HG03432 (cell line): Measurements from ENCODE around the gene PAAF1.

Source experiments
- ATAC-seq: cut with Tn5 transposase; IDR thresholded peaks from one replicate; pipeline ENCODE4 v1.9.1; 2021; ENCODE audit warnings: mild to moderate bottlenecking, moderate library complexity; ENCODE audit not compliant: unreplicated experiment

The PAAF1 gene

DNA sequence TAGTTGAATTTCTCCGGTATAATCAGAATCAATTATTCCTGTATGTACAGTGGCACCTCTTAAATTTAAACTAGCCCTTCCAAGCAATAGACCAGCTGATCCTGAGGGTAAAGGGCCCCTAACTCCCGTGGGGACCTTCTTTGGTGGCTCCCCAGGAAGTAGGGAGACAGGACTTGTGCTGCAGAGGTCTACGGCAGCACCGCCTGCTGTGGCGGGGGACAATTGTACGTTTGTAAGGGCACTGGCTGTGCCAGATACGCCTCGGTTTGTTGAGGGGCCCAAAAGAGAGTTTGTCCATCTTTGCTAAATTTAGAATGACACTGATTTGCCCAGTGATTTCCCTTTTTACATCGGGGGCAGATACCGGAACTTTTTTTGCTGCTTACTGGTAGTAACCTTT lies 68.1 kb downstream of the PAAF1 start:
- ATAC-seq, result no peak

DNA sequence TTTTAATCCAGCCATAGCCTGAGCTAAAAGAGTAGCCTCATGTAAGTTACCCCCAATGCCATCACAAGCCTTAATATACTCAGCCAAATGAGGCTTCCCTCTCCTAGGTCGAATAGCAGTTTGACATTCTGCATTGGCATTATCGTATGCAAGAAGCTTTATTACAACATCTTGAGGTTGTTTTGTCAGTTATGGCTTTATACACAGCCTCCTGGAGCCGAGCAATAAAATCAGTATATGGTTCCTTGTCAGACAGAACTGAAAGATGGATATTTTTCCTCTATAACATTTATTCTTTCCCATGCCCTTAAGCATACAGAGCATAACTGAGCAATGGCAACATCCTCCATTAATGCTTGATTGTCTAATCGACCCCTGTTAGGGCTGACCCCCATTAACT lies 68.6 kb downstream of the PAAF1 start:
- ATAC-seq, result no peak

DNA sequence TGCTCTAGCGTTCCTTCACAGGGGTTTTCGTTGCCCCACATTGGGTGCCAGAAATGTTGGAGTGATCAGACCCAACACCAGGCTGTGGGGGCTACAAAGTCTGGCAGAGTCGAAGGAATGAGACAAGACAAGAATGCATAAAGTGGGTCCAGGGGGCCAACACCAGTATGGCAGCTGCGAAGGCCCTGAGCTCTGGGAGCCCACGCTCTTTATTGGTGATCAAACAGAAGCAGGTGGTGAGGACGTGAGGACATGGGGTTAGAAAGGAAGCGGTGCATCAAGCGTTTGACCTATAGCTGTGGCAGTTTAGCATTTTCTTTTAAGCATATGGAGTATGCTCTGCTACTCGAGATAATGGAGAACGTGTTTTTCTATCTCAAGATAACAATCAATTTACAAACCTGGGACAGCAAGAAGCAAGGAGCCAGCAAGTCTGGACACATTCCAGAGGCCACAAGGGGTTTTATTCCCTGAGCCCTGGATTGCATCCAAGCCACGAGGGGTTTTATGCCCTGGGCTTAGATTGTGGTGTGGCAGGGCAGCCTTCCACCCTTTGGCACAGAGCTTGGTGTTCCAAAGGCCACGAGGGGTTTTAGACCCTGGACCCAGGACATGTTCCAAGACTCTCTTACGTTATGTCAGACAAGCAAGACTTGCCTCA lies 70.1 kb downstream of the PAAF1 start:
- ATAC-seq, result no peak

DNA sequence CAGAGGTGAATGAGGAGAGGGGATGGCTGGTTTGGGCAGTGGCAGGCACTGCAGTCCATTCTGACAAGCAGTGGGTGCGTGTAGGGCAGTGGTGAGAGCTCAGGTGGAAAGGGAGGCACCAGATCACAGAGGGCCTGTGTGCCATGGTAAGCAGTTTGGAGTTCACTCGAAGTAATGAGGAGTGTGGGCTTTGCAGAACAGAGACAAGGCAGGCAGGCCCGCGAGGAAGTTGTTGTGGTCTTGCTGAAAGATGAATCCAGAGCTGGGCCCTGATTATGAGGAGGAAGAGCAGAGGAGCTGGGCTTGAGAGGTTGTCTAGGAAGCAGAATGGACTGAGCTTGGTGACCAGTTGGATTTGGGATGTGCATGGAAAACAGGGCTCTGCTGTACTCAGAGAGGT lies 72.4 kb downstream of the PAAF1 start:
- ATAC-seq, result no peak

DNA sequence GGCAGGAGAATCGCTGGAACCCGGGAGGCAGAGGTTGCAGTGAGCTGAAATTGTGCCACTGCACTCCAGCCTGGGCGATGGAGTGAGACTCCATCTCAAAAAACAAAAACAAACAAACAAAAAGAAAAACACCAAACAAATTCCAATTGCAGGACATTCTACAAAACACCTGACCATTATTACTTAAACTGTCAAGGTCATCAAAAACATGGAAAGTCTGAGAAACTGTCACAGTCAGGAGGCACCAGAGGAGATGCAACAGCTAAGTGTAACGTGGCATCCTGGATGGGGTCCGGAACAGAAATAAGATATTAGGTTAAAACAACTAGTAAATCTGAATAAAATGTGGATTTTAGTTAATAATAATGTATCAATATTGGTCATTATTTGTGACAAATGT lies 73.1 kb downstream of the PAAF1 start:
- ATAC-seq, result no peak

DNA sequence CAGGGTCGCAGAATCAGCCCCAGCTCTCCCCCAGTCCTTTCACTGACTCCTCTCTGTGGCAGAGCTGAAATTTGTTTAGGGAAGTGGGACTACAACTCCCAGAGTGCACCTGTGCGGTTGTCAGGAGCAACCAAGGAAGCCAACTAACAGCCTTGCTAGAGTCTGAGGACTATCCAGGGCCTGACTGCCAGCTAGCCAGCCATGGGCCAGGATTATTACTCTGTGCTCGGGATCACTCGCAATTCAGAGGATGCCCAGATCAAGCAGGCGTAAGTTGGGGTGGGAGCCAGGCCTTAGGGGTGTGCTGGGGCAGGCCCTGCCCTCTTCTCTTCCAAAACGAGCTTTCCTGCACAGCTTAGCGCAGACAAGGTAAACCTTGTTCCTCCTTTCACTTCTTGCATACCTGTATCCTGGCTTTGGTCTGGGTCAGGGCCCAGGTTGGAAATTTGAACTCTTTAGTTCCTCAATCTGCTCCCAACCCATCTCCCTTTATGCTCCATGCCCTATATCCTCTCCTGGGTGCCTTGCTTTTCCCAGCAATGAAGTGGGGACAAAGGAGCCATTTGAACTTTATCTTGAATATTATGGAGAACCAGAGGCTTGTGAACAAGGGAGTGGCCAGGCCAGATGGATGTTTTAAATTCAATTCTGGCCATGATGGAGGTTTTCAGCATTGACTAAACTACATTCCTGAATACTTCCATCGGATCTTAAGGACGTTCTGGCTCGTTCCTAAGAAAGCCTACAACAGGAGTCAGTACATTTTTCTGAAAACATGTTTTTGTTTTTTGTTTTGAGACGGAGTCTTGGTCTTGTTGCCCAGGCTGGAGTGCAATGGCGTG lies 74.3 kb downstream of the PAAF1 start, which contains the start of gene DNAJB13:
Gene DNAJB13 (plus strand): TSS at position 158 of the 842 bp plus-strand sequence. CDS start 44 bp downstream, at position 202.
- peak; percentile 73 for ATAC-seq

DNA sequence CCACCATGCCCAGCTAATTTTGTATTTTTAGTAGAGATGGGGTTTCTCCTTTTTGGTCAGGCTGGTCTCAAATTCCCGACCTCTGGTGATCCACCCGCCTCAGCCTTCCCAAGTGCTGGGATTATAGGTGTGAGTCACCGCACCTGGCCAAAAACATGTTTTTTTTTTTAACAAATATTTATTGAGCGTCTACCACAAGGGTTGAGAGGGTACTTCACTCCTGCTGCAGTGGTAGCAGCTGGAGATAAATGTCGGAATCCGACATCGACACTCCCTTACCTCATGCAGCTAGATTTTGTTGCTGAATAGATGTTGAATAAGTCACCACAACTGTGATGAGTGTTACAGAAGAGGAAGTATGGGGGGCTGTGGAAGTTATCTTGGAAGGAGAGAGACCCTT lies 75.0 kb downstream of the PAAF1 start:
- no peak for ATAC-seq

DNA sequence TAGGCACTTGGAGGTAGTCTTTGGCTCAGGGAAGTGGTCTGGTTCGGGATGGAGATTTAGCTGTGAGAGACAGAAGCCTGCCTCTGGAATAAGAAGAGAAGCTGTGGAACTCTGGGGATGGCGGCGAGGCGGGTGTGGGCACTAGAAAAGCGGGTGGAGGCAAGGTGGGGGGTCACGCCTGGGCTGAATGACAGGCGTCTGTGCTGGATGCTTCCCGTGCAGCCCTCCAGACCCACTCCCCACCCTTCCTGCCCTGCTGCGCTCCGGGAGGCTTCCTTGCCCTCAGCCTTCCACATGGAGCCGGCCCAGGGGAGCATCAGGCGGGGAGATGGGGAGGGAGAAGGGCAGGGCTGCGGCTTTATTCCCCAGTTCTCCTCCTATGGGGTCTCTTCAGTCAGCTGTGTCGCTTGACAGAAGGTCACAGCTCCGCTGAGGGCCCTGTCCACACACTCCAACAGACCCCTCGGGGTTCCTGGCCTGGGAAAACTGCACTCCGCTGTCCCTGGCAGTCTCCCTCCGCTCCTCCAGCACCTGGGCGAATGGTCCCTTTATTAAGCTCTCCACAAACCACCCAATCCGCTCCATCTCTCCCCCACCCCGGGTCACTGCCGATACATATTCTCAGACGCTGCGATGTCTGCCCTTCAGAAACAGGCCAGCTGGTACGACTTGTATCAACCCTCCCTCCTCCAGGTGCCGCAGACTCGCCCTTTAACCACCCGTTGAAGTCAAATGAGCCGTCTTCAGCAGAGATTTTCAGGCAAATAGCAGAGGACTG lies 80.3 kb downstream of the PAAF1 start:
- no peak for ATAC-seq

DNA sequence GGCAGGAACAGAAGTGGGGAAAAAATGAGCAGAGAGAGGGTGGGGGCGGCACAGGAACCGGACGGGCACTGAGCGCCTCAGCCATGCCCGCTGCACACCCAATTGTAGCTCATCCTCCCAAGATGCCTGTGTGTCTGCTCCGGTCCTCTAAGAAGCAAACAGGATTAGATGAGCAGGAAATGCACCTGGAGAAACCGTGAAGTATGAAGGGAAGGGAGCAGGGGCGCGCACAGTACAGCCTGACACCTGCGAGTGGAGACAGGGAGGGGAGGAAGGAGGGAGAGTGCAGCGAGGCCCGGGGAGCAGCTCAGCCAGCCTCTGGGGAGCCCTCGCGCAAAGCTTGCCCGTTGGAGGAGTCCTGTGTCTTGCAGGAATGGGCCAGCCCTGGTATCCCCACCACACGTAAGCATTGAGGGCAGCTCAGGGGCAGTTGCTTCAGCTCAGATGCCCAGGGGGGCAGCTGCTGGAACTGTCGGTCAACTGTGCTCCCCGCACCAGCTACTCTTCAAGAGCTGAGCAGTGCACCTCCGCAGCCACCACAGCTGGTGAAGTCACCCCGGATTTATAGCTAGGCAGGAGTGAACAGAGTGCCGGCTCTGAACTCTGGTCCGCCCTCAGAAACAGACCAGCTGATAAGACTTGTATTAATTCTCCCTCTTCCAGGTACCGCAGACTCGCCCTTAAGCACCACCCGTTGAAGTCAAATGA lies 81.0 kb downstream of the PAAF1 start:
- no peak for ATAC-seq

DNA sequence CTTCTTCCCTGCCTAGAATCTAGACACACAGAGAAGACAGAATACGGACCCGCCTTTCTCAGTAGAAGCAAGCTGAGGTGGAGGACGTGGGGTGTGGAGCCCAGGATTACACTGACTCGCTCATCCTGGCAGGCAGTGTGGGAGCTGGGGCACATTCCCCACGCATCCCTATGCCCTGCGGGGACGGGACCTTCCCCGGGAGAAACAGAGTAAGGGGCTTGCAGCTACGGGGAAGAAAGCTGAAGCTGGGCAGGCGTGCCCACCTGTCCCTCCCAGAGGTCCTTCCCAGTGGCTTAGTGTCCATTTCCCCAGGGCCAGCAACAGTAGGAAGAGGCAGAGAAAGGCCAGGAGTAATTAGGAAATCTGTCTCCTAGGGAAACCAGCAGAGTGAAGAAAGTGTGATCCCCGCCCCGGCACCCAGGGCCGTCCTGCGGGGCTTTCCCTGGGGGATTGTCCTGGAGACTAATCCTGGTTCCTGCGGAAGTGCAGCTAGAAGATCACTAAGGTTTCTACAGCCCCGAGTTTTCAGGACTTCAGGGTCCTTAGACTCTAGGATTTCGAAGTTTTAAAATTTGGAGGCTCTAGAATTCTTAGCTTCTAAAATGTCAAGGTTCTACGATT lies 81.8 kb downstream of the PAAF1 start:
- no peak for ATAC-seq

DNA sequence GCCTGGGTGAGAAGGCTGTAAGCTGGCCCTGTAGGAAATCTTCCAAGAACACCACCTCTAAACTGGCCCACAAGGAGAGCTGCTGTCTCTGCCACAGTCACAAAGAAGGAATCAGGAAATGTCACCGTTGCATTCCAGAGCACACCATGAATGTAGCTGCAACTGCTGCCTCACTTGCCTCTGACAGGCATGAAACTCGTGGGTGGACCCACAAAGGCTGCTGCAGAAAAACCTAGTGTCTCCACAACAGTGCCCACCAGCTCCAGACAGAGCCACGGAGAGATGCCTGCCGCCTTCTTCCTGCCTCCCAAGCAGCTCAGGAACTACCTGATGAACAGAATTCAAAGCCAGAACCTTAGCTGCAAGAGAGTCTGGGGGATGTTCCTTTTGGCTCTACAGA lies 84.5 kb downstream of the PAAF1 start:
- ATAC-seq, result no peak

DNA sequence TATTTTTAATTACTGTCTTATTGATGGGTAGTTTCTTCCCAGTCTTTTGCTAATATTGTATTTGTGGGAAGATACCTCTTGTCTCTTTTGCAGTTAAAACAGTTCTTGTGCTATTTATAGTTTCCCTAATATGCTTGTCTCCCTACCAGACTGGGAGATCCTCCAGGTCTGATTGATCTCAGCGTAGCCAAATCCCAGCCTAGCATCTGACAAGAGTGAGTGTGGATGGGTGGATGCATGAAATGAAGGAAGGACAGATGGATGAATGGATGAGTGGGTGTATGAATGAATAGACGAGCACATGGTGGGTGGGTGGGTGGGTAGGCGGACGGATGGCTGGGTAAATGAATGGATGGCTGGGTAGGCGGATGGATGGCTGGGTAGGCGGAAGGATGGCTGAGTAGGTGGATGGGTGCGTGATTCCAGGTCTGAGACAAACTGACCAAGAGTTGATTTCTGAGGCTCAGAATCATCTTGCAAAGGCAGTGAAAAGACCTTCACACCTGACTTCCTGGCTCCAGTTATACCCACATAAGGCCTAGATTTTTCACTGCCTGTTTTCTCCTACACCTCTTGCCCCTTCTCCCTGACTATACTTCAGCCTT lies 85.4 kb downstream of the PAAF1 start:
- no peak for ATAC-seq

DNA sequence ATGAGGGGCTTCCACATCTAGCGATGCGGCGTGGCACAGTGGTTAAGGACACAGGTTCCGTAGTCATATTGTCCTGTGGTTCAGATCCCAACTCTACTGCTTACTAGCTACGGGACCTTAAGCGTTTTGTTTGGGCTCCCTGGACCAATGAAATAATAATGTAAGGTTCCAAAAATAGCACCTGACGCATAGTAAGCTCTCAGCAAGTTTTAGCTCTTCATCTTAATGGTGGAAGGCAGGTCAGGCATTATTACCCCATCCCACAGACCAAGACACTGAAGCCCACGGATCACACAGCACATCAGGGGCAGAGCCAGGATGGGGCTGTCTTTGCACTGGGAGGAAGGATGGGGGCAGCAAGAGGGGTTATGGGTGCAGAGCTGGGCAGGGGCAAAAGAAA lies 87.1 kb downstream of the PAAF1 start:
- ATAC-seq, result no peak

DNA sequence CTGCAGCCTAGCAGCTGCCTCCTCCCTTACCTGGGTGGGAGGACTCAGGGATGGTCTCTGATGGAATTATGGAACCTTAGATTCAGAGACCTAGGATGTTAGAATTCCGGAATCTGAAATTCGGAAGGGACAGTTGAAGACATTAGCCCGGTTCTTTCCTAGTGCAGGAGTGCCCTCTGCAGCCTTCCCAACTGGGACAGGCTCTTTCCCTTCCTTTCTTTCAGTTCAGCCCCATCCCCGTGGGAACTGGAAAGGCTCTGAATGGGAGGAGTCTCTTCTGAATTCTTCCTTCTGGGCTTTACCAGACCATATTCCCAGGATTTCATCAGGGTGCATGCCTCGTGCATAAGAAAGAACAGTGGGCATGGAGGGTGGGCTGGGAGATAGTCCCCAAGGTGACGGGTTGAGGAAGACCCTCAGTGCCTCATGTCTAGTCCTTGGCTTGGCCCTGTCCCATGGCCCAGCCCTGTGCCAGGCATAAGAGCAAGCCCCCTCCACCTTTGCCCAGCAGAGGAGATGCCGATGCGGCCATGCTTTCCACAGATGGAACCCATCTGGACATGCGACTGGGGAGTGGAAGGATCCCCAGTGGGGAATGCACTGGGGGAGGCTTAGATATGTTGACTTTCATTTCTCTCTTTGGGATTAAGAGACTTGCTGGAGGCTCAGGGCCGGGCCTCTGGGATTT lies 88.4 kb downstream of the PAAF1 start:
- no peak for ATAC-seq

DNA sequence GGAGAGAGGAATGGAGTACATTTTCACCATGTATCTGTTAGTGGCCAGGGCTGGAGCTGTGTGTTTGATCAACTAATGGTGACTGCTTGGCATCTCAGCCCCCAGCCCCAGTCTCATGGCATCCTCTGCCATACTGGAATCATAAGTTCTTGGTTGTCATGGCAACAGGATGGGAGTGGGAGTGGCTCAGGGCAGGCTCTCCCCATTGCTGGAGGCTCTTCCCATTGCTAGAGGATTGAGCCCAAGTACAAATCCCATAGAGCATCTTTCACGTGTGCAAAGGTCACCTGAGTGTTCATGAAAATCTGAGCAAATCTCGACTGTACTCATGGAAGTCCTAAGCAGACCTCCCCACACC lies 88.9 kb downstream of the PAAF1 start:
- ATAC-seq, result no peak

DNA sequence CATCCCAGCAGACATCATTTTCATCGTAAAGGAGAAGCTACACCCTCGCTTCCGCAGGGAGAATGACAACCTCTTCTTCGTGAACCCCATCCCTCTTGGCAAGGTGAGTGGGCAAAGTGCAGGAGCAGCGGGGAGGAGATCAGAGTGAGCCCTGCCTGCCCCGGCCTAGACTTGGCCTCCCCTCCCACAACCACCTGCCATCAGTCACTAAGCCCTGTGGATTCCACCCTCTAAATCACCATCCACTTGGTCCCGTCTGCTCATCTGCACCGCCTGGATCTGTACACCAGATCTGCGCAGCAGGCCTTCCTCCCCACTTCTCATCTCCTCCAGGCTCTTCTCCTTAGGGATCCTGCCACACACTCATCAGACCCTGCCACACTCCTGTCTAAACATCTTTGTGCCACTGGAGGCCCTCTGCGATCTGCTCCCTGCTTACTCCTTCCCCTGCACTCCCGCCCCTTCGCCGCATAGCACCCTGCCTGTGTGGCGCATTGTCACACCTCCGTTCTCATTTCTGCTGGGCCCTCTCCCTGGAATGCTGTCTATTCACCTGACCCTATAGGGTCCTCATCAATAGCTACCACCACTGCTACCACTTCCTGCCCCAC lies 91.7 kb downstream of the PAAF1 start:
- no peak for ATAC-seq

DNA sequence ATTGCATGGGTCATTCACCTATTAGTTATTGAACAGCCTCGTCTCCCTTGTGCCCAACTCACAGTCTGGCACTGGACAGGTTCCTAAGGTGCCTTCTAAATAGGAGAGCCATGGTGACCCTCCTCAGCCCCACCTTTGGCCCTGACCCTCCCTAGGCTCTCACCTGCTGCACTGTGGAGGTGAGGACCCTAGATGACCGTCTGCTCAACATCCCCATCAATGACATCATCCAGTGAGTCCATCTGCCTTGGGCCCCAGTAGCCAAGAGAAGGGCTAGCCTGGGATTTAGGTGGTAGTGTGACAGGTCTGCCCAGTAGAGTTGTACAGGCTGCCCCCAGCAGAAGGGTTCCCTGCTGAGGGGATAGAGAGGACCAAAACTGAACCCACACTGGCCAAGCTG lies 92.3 kb downstream of the PAAF1 start:
- no peak for ATAC-seq

DNA sequence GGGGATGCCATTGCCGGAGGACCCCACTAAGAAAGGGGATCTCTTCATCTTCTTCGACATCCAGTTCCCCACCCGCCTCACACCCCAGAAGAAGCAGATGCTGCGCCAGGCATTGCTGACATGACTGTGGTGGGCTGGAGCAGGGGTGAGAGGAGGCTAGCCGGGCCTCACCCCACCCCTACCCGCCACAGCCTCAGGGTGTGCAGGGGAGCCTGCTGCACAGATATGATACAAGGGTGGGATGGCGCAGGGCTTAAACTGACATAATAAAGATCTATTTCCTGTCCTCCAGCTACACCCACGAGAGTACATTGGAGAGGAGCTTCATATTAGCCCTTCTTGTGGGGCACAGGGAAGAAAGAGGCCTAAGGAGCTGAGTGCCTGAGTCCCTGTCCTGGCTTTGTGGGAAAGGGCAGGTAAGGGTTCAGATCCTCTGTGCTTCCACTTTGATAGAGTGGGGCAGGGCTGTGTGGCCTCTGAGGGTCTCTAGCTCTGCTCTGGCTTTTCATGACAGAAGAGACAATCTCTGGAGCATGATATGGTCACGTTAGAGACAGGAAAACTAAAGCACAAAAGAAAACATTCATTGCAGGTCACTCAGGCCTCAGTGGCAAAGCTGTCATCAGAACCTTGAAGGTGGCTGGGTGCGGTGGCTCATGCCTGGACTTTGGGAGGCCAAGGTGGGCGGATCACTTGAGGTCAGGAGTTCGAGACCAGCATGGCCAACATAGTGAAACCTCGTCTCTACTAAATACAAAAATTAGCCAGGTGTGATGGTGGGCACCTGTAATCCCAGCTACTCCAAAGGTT lies 93.4 kb downstream of the PAAF1 start:
- no peak for ATAC-seq
